Measurements from ENCODE around the gene GSS. TPM values are rescaled to one million over a fixed set of nuclear protein-coding genes. Genes with fewer than 3 reads are reported as not detected.

Gene GSS
- total and polyA plus RNA-seq, 4 donors = 20.8 to 38.8 (median 35.4) TPM

DNA sequence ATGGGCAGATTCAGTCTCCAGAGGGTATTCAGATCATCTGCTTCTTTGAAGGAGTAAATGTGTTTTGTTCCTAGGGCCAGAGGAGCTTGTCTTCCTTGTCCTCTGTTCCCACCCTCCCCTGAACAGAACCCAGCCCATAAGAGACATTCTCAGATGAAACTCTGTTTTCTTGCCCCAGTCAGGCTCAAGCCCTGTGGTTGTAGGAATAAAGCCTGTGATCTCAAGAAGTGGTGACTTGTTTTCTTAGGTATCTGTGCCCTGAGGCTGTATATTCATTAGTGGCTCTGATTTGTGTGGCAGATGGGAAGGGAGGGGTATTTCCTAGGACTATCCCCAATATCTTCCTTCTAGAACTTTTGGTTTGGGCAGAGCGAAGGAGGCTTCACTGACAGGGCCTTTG, 27.9 kb downstream of the GSS start:
- TF ChIP-seq, protein P1, sequence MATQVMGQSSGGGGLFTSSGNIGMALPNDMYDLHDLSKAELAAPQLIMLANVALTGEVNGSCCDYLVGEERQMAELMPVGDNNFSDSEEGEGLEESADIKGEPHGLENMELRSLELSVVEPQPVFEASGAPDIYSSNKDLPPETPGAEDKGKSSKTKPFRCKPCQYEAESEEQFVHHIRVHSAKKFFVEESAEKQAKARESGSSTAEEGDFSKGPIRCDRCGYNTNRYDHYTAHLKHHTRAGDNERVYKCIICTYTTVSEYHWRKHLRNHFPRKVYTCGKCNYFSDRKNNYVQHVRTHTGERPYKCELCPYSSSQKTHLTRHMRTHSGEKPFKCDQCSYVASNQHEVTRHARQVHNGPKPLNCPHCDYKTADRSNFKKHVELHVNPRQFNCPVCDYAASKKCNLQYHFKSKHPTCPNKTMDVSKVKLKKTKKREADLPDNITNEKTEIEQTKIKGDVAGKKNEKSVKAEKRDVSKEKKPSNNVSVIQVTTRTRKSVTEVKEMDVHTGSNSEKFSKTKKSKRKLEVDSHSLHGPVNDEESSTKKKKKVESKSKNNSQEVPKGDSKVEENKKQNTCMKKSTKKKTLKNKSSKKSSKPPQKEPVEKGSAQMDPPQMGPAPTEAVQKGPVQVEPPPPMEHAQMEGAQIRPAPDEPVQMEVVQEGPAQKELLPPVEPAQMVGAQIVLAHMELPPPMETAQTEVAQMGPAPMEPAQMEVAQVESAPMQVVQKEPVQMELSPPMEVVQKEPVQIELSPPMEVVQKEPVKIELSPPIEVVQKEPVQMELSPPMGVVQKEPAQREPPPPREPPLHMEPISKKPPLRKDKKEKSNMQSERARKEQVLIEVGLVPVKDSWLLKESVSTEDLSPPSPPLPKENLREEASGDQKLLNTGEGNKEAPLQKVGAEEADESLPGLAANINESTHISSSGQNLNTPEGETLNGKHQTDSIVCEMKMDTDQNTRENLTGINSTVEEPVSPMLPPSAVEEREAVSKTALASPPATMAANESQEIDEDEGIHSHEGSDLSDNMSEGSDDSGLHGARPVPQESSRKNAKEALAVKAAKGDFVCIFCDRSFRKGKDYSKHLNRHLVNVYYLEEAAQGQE (IDR thresholded peaks at IDR 0.05) = no peak
- TF ChIP-seq FOXA2 (IDR thresholded peaks at IDR 0.05) = no peak
- no peak for TF ChIP-seq HNF4G (IDR thresholded peaks at IDR 0.05)
- TF ChIP-seq, protein P2, sequence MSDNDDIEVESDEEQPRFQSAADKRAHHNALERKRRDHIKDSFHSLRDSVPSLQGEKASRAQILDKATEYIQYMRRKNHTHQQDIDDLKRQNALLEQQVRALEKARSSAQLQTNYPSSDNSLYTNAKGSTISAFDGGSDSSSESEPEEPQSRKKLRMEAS (IDR thresholded peaks at IDR 0.05) = no peak
- TF ChIP-seq, protein P3, sequence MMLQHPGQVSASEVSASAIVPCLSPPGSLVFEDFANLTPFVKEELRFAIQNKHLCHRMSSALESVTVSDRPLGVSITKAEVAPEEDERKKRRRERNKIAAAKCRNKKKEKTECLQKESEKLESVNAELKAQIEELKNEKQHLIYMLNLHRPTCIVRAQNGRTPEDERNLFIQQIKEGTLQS (IDR thresholded peaks at IDR 0.05) = no peak
- TF ChIP-seq NR2F2 (IDR thresholded peaks at IDR 0.05) = no peak
- TF ChIP-seq TAF1 (conservative IDR thresholded peaks at IDR 0.05) = no peak
- no peak for TF ChIP-seq YY1 (IDR thresholded peaks at IDR 0.05)
- H3K27ac ChIP-seq (ENCODE audit: low read depth in 1 of 2, low read length in 2 of 2) = no peak overlapping the region
- H3K9ac ChIP-seq (ENCODE audit: low read depth in 1 of 2, low read length in 2 of 2) = no peak overlapping the region
- H3K9me3 ChIP-seq (ENCODE audit: control insufficient read depth in 4 of 4, low read length in 3 of 4) = no peaks in the 10 kb centered on the region
- peaks cover 11 to 73% (median 55%) of the 10 kb centered on the region in 4 donors for H3K36me3 ChIP-seq (ENCODE audit: control insufficient read depth in 4 of 4, insufficient read depth in 3 of 4, low read depth in 1 of 4, low read length in 3 of 4)
- no peaks in the 10 kb centered on the region for H3K27me3 ChIP-seq (ENCODE audit: control insufficient read depth in 4 of 4, insufficient read depth in 4 of 4, low read length in 3 of 4)
- peaks cover 0 to 5% (median 4%) of the 10 kb centered on the region in 4 donors for H3K4me1 ChIP-seq (ENCODE audit: control insufficient read depth in 4 of 4, insufficient read depth in 4 of 4, low read length in 3 of 4)
- H3K4me3 ChIP-seq (ENCODE audit: low read depth in 1 of 3, low read length in 3 of 3) = no peak overlapping the region
- no peak for DNase-seq (ENCODE audit: low spot score)
- WGBS = 98% methylated on average over 1 of the region's 1 CpG

DNA sequence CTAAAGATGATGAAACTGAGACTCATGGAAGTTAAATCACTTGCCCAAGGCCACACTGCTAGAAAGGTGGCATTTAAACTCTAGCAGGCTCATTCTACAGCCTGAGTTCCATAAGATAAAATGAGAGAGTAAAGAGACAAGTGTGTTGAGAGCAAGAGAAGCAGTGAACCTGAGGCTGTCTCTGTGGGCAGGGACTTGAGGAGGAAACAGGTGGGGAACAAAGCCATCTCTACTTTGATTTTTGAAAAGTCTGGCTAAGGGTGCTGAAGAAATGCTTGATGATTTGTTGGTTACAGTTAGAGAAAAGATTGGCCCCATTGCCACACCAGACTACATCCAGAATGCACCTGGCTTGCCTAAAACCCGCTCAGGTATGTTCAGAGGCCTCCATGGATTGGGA, 29.0 kb downstream of the GSS start:
- DNase-seq (ENCODE audit: low spot score) = no peak
- WGBS = 96% methylated on average over 1 of the region's 1 CpG
- Histone ChIP-seq H3K9ac (ENCODE audit: low read depth in 1 of 2, low read length in 2 of 2) (no peak overlapping the region), H3K9me3 (ENCODE audit: control insufficient read depth in 4 of 4, low read length in 3 of 4) (no peaks in the 10 kb centered on the region), H3K4me3 (ENCODE audit: low read depth in 1 of 3, low read length in 3 of 3) (no peak overlapping the region), H3K4me1 (ENCODE audit: control insufficient read depth in 4 of 4, insufficient read depth in 4 of 4, low read length in 3 of 4) (peaks cover 2 to 16% (median 13%) of the 10 kb centered on the region in 4 donors), H3K27me3 (ENCODE audit: control insufficient read depth in 4 of 4, insufficient read depth in 4 of 4, low read length in 3 of 4) (no peaks in the 10 kb centered on the region), H3K27ac (ENCODE audit: low read depth in 1 of 2, low read length in 2 of 2) (no peak overlapping the region), H3K36me3 (ENCODE audit: control insufficient read depth in 4 of 4, insufficient read depth in 3 of 4, low read depth in 1 of 4, low read length in 3 of 4) (peaks cover 11 to 67% (median 56%) of the 10 kb centered on the region in 4 donors)
- TF ChIP-seq RAD21 (IDR thresholded peaks at IDR 0.05) (no peak), SP1 (IDR thresholded peaks at IDR 0.05) (no peak)

DNA sequence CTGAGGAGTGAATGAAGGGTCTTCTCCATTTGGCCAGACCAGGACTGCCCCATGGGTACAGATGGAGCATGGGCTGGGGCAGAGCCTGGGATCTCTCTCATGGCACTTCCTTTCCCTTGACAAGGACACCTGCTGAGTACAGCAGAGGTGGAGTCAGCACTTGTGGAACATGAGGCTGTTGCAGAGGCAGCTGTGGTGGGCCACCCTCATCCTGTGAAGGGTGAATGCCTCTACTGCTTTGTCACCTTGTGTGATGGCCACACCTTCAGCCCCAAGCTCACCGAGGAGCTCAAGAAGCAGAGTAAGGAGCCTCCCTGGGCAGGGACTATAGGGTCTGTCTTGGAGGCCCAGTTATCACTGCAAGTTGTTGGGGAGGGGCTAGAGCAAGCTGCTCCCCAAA, 29.6 kb downstream of the GSS start:
- 91% methylated on average over 1 of the region's 1 CpG for WGBS

More for the DNA sequence above, 29.6 kb downstream of the GSS start:
- no peaks in the 10 kb centered on the region for H3K27me3 ChIP-seq (ENCODE audit: control insufficient read depth in 4 of 4, insufficient read depth in 4 of 4, low read length in 3 of 4)
- H3K9me3 ChIP-seq (ENCODE audit: control insufficient read depth in 4 of 4, low read length in 3 of 4) = no peaks in the 10 kb centered on the region
- no peak overlapping the region for H3K9ac ChIP-seq (ENCODE audit: low read depth in 1 of 2, low read length in 2 of 2)
- peaks cover 11 to 67% (median 56%) of the 10 kb centered on the region in 4 donors for H3K36me3 ChIP-seq (ENCODE audit: control insufficient read depth in 4 of 4, insufficient read depth in 3 of 4, low read depth in 1 of 4, low read length in 3 of 4)
- peaks cover 2 to 20% (median 13%) of the 10 kb centered on the region in 4 donors for H3K4me1 ChIP-seq (ENCODE audit: control insufficient read depth in 4 of 4, insufficient read depth in 4 of 4, low read length in 3 of 4)
- no peak overlapping the region for H3K27ac ChIP-seq (ENCODE audit: low read depth in 1 of 2, low read length in 2 of 2)
- H3K4me3 ChIP-seq (ENCODE audit: low read depth in 1 of 3, low read length in 3 of 3) = no peak overlapping the region
- no peak for DNase-seq (ENCODE audit: low spot score)
- TF ChIP-seq, protein P3 (IDR thresholded peaks at IDR 0.05) = no peak
- TF ChIP-seq, protein P2 (IDR thresholded peaks at IDR 0.05) = no peak
- TF ChIP-seq NR2F2 (IDR thresholded peaks at IDR 0.05) = no peak
- no peak for TF ChIP-seq HNF4G (IDR thresholded peaks at IDR 0.05)
- no peak for TF ChIP-seq EGR1 (IDR thresholded peaks at IDR 0.05; ENCODE audit: low read depth in 2 of 2)
- TF ChIP-seq GABPA (IDR thresholded peaks at IDR 0.05 in 1 of 2, conservative IDR thresholded peaks at IDR 0.05 in 1 of 2) = no peak
- TF ChIP-seq, protein P1 (IDR thresholded peaks at IDR 0.05) = no peak
- TF ChIP-seq, protein P4, sequence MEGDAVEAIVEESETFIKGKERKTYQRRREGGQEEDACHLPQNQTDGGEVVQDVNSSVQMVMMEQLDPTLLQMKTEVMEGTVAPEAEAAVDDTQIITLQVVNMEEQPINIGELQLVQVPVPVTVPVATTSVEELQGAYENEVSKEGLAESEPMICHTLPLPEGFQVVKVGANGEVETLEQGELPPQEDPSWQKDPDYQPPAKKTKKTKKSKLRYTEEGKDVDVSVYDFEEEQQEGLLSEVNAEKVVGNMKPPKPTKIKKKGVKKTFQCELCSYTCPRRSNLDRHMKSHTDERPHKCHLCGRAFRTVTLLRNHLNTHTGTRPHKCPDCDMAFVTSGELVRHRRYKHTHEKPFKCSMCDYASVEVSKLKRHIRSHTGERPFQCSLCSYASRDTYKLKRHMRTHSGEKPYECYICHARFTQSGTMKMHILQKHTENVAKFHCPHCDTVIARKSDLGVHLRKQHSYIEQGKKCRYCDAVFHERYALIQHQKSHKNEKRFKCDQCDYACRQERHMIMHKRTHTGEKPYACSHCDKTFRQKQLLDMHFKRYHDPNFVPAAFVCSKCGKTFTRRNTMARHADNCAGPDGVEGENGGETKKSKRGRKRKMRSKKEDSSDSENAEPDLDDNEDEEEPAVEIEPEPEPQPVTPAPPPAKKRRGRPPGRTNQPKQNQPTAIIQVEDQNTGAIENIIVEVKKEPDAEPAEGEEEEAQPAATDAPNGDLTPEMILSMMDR (IDR thresholded peaks at IDR 0.05; ENCODE audit: low read depth, low read length, missing input control) = no peak
- TF ChIP-seq FOXA2 (IDR thresholded peaks at IDR 0.05) = no peak
- no peak for TF ChIP-seq FOXA1 (IDR thresholded peaks at IDR 0.05)
